OCI-LY1 (cell line): ENCODE measurements around the gene SUV39H1.

Experiments
- CTCF ChIP-seq: fragments of 200-600 bp; sonication (generic), shearing (Covaris generic); IDR thresholded peaks from 2 replicates; pipeline ENCODE4 v1.5.1; 2017; ENCODE audit warnings: mild to moderate bottlenecking, antibody characterized with exemption, low read length, moderate library complexity, mixed read lengths
- EZH2 ChIP-seq: fragments of 200-600 bp; sonication (generic), shearing (Covaris generic); IDR thresholded peaks from 2 replicates; pipeline ENCODE4 v1.8.0; 2017; ENCODE audit warnings: borderline replicate concordance, mixed run types, mild to moderate bottlenecking, antibody characterized with exemption, low read length, moderate library complexity, mixed read lengths

GRCh38 chrX:48667509-48667908, 29.0 kb upstream of the SUV39H1 start:
- TF ChIP-seq CTCF (no peak), EZH2 (no peak)
